ENCODE measurements around the gene PDYN.

- no peak for TF ChIP-seq CTCF (IDR thresholded peaks at IDR 0.05)
- no peak for TF ChIP-seq POLR2A (IDR thresholded peaks at IDR 0.05)
These were observed 58.9 kb downstream of the PDYN start for GRCh38 chr20:1934721-1935573.
